ENCODE data around the gene COL11A1.

COL11A1 gene

DNA sequence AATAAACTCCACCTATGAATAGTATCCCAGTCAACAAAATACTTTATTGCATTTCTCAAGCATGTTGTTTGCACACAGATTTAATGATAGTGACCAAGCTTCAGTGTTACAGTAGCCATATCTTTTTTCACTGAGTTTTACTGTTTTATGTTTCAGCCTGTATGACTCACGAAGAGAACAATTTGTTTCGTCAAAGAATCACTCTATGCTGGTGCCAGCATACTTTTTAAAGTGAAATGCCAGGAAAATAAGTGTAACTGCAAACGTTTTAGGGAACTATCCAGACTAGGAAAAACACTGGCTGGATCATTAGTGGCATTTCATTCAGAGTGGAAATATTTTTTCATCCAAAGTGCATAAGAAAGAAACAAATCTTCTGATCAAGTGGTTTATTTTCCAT is 210.8 kb downstream of the COL11A1 start:
- DNase-seq = no peak

DNA sequence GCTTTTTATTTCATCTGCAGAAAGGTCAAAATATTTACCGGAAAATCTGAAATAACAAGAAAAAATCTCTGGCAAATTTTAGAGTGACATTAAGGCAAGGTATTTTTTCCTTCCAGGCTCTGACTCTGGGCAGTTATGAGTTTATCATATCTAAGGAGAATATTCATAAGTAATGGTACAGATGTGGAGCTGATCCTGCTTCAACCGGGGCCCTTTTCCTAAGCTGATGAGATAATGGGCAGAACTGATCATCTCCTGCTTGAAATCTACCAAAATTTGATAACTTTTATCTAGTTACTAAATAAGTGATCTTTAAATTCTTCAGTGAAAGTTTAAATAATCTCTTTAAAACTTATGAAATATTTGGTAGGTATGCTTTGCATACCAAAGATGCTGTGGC is 211.6 kb downstream of the COL11A1 start:
- DNase-seq = no peak

DNA sequence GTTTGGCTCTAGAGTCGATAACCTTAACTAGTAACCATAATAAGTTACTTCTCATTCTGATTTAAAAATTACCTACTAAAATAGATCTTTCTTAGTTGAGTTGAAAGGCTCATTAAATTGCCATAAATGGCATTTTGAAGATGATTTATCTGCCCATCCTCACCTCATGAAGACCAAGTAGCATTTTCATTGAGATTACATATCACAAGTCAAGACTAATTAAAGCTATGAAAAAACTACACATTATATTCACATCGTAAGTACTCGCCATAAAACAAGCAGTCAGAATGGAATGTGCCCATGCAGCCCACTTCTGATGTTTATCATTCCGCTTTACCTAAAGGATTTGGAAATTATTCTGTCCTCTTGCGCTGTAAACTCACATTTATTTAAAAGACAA is 212.0 kb downstream of the COL11A1 start:
- no peak for DNase-seq

DNA sequence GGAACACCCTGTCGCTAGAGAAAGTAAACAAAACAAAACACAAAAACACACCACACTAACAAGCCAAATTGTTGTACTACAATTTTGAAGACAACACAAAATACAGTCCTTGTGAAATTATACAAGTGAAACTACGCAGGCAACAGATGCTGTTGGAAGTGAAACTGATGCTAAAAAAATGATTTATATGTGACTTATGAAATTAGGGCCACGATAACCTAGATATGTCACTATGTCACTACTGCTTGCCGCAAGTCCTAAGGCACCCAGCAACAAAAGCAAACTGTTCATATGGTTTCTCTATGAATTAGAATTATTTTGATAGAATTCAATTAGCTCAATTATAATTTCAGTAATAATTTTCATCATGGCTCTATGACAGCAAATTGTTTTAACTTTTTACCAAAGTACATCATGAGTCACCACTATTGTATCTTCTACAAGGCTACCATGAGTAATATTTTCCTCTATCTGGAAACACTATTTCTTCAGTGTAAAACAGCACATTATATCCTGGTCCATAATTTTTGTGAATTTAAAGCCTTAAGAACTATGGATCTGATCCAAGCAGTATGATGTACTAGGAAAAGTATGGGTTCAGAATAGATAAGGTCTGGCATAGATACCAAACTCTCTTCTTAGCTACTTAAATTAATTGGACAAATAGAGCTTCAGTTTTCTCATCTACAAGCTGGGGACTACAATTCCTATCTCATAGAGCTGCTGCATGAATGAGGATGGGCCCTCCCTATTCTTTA is 216.3 kb downstream of the COL11A1 start:
- DNase-seq = no peak

DNA sequence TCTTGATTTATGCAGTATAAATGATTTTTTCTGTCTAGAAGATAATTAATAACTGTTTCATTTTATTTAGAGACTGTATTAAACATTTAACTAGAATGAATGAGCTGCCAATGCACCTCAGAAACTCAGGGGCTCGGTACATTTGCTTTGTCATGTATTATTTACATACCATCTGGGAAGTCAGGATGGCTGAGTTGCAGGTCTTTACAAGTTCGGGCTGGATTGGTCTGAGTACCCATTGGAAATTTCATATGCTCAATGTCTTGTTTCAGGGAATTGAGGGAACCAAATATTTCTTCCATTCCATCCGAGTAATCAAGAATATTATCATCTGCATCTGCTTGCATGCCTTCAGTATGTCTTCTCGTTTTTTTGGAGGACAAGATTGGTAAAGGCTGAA is 221.7 kb downstream of the COL11A1 start:
- DNase-seq = no peak

DNA sequence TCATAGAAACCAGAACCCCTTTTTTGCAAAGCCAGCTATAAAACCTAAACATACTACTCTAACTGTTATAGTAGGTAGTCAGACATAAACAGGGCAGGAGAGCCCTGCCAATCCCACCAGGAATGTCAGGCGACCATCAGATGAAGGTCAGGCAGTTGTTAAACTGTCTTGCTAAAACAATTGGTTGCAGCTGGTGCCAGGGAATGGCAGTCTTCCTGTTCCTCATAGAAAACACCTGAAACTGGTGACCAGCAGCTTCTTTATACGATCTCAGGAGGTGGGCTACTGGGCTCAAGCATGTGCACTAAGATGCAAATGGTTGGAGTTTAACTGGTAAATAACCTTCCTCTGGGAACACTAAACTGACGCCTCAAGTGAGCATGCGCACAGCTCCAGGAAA is 224.1 kb downstream of the COL11A1 start:
- DNase-seq = no peak

DNA sequence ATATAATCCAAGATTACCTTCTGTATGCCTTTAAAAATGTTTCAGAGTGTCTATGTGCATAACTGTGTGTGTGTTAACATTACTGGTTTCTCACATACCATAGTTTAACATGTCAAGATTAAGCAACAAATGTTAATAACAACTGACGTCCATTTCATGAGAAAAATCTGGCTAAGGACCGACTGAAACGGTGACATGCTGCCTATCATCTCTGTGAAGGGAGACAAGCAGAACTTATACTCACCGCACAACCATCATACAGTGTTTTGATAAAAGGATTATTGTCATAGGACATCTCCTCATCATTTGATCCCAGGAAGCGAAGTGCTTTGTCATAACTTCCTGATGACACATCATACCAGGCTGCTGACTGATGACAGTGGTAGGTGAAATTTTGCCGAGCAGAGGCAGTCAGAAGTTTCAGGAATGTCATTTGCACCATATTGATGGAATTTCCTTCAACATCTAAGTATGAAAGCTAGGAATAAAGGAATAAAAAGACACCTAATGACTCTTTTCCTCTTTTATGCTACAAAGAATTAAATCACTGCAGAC is 228.8 kb downstream of the COL11A1 start:
- no peak for DNase-seq

DNA sequence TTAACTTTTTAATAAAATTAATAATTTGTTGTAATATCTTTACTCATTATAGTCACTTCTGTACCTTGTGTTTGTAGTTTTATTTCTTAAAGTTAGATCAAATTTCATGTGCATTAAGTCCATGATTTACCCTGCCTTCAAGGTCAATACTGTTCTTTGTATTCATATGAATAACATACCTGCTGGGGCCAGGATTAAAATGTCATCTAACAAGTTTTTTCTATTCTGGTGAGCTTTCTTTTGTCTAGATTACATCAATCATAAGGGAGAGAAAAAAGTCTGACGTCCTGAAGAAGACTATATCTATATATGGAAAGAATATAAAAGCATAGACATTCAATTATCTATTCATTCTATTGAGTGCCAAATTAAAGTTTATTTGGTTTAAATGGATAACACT is 232.6 kb downstream of the COL11A1 start:
- peak; percentile 23 for DNase-seq

DNA sequence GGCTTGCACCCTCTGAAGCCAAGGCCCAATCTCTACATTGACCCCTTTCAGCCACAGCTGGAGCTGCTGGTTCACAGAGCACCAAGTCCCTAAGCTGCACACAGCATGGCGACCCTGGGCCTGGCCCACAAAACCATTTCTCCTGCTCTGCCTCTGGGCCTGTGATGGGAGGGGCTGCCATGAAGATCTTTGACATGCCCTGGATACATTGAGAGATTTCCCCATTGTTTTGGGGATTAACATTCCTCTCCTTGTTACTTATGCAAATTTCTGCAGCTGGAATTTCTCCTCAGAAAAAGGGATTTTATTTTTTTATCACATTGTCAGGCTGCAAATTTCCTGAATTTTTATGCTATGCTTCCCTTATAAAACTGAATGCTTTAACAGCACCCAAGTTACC is 235.8 kb downstream of the COL11A1 start:
- no peak for DNase-seq

DNA sequence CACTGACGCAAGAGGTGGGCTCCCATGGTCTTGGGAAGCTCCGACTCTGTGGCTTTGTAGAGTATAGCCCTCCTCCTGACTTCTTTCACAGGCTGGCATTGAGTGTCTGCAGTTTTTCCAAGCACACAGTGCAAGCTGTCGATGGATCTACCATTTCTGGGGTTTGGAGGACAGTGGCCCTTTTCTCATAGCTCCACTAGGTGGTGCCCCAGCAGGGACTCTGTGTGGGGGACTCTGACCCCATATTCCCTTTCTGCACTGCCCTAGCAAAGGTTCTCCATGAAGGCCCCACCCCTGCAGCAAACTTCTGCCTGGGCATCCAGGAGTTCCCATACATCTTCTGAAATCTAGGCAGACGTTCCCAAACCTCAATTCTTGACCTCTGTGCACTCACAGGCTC is 236.2 kb downstream of the COL11A1 start:
- no peak for DNase-seq

DNA sequence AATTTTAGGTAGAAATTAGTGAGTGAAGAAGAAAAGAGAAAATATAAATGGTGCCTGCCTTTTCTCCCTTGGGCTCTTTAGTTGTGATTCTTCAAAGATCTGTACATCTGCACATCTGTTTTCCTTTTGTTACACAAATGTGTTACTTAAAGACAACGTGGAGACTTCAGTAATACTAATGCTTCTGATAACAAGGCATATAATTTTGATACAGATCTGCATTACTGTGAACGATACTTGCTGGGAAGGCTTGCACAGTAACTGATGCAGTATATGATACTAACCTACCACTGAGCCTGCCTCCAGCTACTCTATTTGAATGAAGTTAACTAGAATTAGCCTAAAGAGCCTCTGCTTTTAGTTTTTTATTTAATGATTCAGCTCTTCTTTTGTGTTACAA is 244.6 kb downstream of the COL11A1 start:
- no peak for DNase-seq

DNA sequence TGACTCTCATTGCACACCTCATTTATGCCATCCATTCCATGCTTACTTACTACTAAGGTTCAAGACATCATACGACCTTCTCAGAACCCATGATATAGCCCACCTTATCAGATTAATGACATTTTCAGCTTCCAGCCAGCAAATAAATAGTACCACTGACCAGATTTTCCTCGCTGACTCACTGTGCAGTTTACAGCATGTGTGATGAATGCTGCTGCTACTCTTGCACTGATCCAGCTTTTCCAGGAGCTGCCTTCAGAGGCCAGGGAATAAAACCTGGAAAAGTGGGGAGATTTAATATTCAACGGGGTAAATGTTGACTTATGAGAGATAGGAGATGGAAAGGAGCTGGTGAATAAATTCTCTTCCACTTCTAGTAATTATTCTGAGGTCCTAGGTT is 247.1 kb downstream of the COL11A1 start:
- DNase-seq = no peak

DNA sequence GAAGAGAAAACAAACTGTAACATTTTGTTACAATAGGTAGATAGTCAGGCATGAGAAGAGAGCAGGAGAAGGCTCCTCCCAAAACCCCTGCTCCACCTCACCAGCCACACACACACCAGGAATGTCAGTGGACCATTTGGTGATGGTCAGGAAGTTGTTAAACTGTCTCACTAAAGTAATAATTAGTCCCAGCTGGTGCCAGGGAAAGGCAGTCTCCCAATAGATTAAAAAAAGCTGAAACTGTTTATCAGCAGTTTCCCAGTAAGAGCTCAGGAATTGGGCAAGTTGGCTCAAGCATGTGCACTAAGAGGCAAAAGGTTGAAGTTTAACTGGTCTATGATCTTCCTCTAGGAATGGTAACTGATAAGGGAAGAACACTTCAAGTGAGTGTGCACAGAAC is 249.6 kb downstream of the COL11A1 start:
- DNase-seq = no peak

DNA sequence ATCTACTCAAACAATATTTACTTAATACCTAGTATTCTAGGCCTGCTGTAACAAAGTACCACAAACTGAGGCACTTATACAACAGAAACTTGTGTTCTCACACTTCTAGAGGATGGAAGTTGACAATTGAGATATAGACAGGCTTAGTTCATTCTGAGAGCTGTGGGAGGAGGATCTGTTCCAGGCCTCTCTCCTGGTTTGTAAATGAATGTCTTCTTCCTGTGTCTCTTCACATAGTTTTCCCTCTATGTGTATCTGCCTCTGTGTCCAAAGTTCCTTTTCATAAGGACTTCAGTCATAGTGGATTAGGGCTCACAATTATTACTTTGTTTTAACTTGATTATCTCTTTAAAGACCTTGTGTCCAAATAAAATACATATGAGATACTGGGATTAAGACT is 251.1 kb downstream of the COL11A1 start:
- no peak for DNase-seq

DNA sequence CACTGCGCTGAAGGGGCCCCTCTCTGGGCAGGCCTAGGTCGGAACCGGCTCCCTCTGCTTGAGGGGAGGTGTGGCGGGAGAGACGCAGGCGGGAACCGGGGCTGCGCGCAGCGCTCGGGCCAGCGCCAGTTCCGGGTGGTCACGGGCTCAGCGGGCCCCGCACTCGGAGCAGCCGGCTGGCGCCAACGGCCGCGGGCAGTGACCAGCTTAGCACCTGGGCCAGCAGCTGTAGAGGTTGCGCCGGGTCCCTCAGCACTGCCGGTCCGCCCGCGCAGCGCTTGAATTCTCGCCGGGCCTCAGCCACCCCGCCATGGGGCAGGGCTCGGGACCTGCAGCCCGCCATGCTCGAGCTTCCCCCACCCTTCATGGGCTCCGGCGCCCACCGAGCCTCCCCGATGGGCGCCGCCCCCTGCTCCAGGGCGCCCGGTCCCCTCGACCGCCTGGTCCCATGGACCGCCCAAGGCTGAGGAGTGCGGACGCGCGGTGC is 254.6 kb downstream of the COL11A1 start:
- DNase-seq = no peak

DNA sequence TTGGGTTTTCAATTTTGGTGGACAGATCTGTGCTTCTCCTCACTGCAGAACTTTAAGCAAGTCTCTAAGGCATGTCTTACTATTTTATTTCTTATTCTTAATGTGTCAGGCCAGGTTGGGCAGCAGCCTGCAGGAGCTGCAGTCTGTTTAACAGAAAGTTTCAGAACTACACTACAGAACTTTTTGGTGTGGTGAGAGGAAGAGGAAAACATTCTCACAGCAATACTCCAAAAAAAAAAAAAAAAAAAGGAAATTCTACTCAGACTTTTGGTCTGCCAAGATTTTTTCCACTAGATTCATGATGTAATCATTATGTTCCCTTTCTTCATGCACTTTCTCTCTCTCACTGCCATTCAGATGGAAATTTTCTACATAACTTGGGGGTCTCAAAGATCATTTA is 255.2 kb downstream of the COL11A1 start:
- no peak for DNase-seq

DNA sequence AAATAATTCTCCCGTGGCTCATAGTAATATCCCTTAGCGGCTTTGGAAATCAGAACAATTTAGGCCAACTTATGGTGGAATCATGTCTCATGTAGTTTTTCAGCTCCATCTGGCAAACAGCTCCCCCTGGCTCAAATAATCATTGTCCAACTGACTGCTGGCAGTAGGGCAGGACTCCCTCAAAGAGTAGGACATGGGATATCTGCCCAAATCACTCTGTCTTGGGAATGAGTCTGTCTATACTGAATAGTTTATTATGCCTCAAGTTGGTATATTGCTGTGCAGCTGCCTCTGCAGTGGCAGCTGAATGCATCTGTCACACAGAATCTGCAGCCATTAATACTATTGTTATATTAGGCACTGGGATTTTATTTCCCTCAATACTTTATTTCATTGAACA is 255.7 kb downstream of the COL11A1 start:
- no peak for DNase-seq

DNA sequence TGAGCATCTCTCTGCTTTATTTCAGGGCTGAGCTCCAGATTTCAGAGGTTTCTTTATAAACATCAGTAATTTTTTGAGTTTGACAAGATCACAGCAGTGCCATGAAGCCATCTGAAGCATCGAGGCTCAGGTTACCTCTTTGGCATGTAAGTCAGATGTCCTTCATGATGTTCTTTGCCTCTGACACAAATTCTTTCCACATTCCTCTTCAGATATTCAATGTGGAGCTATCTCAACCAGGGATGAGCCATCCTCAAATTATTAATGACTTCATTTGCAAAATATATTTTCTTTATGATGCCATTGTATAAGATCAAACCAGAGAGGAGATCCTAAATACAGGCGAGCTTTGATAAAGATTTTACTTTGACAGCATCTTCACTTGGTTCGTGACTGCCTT is 256.7 kb downstream of the COL11A1 start:
- DNase-seq = no peak

DNA sequence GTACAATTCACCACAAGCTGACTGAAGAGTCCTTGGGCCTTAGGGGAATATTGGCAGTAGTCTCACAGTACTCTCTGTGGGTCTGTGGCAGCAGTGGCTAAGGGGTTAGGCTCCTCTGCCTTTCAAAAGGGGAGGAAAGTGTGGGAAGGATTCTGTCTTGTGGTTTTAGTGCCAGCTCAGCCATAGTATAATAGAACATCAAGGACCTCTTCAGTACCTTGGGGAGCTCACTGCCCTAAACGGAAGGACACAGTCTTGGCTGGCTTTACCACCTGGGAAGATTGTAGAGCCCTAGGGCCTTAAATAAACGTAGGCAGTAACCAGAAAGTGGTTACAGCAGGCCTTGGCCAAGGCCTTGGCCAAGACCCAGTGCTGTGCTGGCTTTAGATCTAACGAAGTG is 265.7 kb downstream of the COL11A1 start:
- DNase-seq = no peak

DNA sequence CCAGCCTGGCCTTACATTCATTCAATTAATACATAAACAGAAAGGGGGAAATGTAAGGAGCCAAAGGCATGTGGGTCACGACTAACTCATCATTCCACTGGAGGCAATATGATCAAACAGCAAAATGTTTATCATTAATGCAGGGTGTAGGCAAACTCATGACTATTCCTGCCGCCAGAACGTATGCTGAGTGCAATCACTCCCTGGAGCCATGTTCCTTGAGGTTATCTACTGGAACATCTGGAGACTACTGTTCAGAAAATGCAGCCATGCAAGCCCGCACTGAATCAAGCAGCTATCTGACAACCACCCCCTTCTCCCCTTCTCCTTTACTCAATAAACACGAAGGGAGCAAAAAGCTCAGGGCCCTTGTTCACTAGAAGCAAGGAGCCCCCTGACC is 267.6 kb downstream of the COL11A1 start:
- DNase-seq = no peak

DNA sequence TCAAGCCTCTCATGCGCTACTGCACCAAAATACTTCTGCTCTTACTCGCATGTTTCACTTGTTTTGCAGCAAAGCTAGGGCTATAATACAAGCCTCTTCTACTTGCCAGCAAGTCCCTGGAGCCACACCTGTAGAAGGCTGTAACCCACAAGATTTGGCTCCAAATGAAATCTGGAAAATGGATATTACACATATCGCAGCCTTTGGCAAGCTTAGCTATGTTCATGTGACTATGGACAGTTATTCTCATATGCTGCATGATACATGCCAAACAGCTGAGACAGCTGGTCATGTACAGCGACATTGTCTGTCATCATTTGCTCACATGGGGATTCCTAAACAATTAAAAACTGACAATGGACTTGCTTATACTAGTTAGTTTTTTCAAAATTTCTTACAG is 270.3 kb downstream of the COL11A1 start:
- no peak for DNase-seq

DNA sequence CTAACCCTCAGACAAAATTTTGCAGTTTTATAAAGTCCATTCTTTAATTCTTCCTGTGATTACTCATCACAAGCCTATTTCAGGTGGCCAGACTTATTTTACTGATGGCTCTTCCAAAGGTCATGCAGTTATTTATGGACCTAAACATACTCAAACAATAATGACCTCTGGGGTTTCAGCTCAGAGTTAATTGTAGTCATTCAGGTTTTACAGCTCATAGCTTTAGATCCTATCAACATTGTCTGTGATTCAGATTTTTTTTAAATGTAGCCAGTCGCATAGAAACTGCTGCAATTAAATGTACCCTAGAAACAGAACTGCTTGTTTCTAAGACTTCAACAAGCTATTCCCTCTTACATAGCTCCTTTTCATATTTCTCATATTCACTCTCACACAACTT is 270.8 kb downstream of the COL11A1 start:
- no peak for DNase-seq

DNA sequence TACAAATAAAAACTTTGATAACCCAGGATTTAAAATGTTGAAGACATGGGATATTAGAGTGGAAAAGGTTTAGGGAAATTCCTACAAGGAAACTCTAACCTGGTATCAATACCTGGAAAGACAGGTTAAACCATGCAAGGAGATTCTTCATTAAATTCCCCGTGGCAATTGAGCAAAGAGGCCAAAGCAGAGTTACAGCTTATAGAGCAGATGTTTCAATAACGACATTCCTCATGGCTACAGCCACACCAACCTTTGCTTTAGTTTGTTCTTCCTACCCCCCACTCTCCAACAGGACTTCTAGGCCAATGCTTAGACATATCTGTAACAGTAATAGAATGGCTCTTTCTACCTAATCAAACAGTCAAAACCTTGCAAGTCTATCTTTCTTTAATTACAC is 271.3 kb downstream of the COL11A1 start:
- DNase-seq = no peak

DNA sequence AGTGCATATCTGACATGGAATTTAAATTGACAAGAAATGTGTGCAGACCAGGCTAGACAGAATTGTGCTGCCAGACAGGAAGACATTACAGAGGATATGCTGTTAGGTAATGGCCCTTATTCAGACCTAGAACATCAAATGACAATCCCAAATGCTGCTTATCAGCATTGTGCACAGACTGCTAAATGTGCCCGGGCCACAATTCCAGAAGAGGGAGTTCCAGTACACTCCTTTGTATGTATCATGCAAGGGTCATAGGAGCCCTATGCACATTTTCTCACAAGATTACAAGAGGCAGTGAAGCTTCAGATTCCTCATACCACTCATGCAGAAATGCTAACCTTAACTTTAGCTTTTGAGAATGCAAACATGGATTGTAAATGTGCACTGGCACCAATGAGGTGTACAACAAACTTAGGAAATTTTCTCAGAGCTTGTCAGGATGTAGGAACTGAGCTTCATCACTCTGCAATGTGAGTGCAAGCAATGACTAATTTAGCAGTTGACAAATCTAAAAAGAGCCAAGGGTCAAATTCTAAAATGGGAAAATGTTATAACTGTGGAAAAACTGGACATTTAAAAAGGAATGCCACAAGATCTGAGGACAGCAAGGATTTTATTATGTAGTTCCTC is 273.5 kb downstream of the COL11A1 start:
- DNase-seq = no peak

DNA sequence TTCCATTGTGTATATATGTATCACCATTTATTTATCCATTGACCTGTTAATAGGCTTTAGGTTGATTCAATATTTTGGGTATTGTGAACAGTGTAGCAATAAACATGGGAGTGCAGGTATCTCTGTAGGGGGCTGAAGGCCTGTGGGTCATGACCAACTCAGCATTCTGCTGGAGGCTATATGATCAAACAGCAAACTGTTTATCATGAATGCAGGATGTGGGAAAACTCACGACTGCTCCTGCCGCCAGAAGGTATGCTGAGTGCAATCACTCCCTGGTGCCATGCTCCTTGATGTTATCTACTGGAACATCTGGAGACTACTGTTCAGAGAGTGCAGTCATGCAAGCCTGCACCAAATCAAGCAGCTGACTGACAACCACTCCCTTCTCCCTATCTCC is 275.2 kb downstream of the COL11A1 start:
- no peak for DNase-seq

Measured in COR-L47 (cell line).